Stimulated activated CD8-positive, alpha-beta memory T cell treated with anti-CD3 and anti-CD28 coated beads, Interleukin-15, amount 100 ng/mL, for 1 hour (primary cell): Measurements from ENCODE around the gene ACSL3.
"Not testable (repeated sequence)": the region's sequence is repeated elsewhere in the genome, so short reads cannot be mapped to it uniquely, and the experiment has no call there.

Experiments
- DNase-seq: peaks from one replicate; pipeline ENCODE4 v3.0.0-alpha.2; 2020; ENCODE audit warnings: low read depth

ACSL3 gene

DNA sequence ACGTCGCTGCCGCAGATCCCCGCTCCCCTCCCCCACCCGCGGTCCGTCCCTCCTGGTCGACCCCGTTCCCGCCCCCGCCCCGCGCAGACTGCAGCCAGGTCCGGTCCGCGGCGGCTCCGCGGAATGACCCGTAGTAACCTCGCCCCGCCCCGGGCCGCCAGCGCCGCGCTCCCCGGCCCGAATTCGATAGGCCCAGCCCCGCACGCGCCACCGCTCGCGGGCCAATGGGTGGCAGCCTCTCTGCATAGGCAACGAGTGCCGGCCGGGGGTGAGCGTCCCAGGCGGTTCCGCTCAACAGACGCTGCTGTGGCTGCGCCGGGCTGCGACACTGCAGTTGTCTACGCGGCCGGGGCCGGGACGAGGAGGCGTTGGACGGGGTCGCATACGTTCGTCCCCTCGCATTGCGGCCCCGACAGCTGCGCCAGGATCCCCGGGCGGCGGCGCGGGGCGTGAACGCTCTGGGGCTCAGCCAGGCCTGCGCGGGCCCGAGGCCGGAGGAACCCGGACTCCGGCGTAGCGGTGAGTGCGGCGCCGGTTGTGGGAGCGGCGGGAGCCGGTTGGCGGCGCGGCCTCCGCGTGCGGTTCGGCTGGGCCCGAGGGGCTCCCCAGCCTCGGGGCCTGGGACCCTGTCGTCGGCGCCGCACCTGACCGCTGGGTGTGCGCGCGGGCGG lies at the start of gene ACSL3:
TSS of gene ACSL3 (plus strand) at position 297 of the 671 bp plus-strand sequence. CDS start 47,737 bp downstream, outside the sequence.
- DNase-seq = peak; percentile 82

- no peak for DNase-seq
Observed at GRCh38 chr2:222811828-222812227, 49.0 kb upstream of the ACSL3 start.

DNA sequence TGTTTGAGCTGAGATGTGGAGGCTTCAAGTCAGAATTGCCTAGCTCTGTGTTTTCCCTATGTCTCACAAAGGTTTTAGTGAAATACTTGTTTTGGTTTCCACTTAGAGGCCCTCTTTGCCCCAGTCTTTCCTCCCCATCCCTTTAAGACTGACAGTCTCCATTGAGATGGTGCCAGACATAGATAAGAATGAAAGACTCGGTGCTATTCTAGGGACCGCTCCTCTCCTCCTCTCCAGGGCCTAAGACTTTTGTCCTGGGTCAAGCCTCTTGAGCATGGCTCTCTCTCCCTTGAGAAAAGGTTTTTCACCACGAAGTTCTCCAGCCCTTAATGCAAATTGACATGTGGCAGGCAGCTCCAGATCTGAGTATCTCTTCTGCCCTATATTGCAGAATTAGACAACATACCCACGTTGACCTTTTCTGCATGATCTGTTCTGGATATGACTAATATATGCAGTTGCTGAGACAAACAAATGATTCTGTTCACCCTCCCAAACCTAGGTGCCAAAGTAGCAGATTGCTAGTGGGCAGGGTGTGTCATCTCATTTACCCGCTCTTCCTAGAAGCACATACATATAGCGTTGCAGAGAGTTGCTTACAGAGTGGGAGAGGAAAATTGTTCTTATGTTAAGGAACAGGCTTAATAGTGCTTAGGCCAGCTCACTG lies 47.5 kb upstream of the ACSL3 start:
- DNase-seq = no peak

- DNase-seq = no peak
Observed at GRCh38 chr2:222819722-222820333, 41.0 kb upstream of the ACSL3 start.

DNA sequence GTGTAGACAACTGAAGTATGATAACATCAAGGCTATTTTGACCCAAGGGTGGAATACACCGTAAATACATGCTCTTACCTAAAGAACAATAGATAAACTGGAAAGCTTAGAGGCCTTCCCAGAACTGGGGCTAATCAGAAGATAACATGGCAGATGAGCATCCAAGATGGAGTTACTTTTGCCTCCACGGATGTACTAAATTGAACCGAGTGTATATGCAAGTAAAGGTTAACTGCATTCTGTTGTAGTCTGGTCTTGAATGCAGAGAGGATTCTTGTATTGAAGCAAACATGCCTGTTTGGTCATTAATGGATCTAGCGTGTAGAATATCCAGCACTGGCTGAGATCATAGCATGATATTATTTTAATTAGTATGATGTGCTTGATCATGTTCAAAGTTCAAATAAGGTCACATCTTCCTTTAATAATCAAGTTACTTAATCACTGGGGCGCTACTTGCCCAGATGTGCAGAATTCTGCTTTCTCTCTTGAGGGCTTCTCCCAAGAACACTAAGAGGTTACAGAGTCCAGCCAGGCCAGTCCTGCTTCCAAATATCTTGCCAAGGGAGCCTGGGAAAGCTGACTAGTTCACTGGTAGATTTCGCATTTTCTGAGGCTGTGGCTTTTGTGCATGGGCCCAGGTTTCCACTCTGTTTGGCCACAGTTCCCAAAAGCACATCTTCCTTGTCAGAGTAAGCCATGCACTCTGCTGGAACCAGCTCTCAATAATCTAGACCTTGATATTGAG lies 37.5 kb upstream of the ACSL3 start:
- DNase-seq = no peak

DNA sequence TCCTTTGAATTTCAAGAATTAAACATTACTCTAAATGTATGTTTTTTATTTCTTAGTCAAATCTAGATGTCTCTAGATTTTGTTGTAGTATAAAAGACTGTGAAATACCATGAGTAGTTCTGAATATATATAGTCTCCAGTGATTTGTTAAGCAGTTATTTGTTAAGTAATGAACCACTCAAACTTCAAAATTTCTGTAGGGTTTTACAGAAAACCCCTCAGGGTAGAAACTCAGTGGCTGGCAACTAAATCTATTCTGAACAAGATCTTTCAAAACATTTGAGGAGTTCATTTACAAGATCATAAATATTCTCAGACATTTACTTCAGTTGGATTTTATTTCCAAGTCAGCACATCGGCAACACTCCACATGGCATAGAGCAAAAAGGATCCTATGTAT lies 35.8 kb upstream of the ACSL3 start:
- no peak for DNase-seq

DNA sequence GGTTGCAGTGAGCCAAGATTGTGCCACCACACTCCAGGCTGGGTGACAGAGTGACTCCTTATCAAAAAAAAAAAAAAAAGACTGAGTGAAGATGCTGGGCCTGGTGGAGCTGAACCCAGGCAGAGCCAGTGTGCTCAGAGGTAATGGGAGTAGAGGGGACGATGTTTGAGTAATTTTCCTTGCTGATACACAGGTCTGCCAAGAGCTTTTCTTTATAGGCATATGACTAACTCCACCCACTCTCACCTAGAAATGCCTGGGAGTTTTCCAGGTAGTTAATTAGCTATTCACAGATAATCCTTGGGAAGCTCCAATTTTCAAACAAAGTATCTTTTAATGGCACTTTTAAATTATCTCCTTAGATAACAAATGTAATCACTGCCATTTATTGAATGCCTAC lies 33.4 kb upstream of the ACSL3 start:
- no peak for DNase-seq

GRCh38 chr2:222828572-222828971 lies 32.3 kb upstream of the ACSL3 start:
- no peak for DNase-seq

GRCh38 chr2:222830164-222830563 lies 30.7 kb upstream of the ACSL3 start:
- DNase-seq = no peak

GRCh38 chr2:222833410-222833809 lies 27.4 kb upstream of the ACSL3 start:
- DNase-seq = no peak

GRCh38 chr2:222835143-222835822 lies 25.6 kb upstream of the ACSL3 start:
- no peak for DNase-seq

DNA sequence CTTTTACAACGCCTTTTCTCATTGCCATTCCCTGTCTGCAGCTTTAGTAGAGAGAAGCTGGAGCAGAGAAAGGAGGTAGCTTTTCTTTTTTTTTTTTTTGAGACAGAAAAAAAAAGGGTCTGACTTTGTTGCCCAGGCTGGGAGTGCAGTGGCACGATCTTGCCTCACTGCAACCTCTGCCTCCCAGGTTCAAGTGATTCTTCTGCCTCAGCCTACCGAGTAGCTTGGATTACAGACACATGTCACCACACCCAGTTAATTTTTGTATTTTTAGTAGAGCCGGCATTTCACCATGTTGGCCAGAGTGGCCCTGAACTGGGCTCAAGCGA lies 25.0 kb upstream of the ACSL3 start:
- DNase-seq = no peak

GRCh38 chr2:222837643-222838056 lies 23.2 kb upstream of the ACSL3 start:
- DNase-seq = no peak

- DNase-seq = no peak
Observed at GRCh38 chr2:222840060-222840802, 20.6 kb upstream of the ACSL3 start.

GRCh38 chr2:222842491-222843174 lies 18.2 kb upstream of the ACSL3 start:
- no peak for DNase-seq

DNA sequence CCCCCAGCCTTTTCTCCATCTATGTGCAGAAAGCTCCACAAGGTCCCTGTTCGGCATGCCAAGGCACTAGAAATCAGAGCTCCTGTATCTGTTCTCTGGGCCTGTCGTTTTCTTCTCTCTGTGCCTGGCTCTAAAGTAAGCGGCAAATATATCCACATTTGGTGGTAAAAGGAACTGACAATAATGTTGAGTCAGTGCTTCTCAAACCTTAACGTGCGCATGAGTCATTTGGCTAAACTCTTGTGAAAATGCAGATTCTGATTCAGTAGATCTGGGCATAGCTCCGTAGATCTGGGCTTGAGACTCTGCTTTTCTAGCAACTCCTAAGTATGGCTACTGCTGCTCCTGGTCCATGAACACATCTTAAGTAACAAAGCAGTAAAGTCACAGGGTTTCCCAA lies 16.5 kb upstream of the ACSL3 start:
- DNase-seq = no peak

- DNase-seq = not testable (repeated sequence)
Observed at GRCh38 chr2:222845314-222845713, 15.5 kb upstream of the ACSL3 start.

GRCh38 chr2:222846003-222846402 lies 14.8 kb upstream of the ACSL3 start:
- DNase-seq = no peak

GRCh38 chr2:222848031-222848430 lies 12.8 kb upstream of the ACSL3 start:
- DNase-seq = not testable (repeated sequence)

DNA sequence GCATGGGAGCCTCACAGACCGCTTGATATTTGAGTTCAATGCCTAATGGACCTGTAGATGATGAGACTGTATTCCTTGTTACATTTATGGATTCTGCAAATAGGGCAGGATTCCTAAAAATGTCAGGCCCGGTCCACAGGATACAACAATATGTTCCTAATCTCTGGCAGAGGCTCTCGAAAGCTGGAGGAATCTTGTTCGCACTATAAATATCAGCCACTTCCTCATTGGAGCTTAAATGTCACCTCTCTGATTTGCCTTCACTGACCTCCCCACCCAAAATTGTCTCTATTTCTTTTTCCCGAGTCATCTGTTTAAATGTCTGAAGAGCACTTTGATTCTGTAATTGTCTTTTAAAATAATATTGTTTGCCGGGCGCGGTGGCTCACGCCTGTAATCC lies 12.0 kb upstream of the ACSL3 start:
- DNase-seq = no peak
